Measurements from ENCODE around the gene CDH3. TPM values are rescaled to one million over a fixed set of nuclear protein-coding genes. Genes with fewer than 3 reads are reported as not detected.

The CDH3 gene
- total and polyA plus RNA-seq, 2 donors (not counting 1 experiment from before 2014, with no cell fraction given), result 0.17 to 0.24 TPM

GRCh38 chr16:68617734-68618133 lies 27.4 kb upstream of the CDH3 start:
- Mint-ChIP-seq H3K27me3 (peaks cover 6% of the 10 kb centered on the region), H3K4me1 (no peaks in the 10 kb centered on the region), H3K27ac (no peak overlapping the region), H3K9me3 (ENCODE audit: insufficient read depth) (peaks cover 5% of the 10 kb centered on the region), H3K4me3 (no peak overlapping the region)
- Histone ChIP-seq H3K4me3 (ENCODE audit: control extremely low read depth in 1 of 5, extremely low read depth in 1 of 5, insufficient read depth in 1 of 5, low read depth in 2 of 5, low read length in 4 of 5) (no peak overlapping the region), H3K4me1 (ENCODE audit: control insufficient read depth in 2 of 2, insufficient read depth in 2 of 2, low read length in 2 of 2) (no peaks in the 10 kb centered on the region), H2AFZ (ENCODE audit: insufficient read depth, low read depth, low read length, poor library complexity, severe bottlenecking) (no peak overlapping the region), H4K20me1 (ENCODE audit: control insufficient read depth, insufficient read depth, low read length, poor library complexity, severe bottlenecking) (no peaks in the 10 kb centered on the region), H3K27me3 (replicated peaks in 1 of 4; ENCODE audit: control extremely low read depth in 1 of 4, control insufficient read depth in 3 of 4, insufficient read depth in 4 of 4, low read length in 3 of 4) (no peaks in the 10 kb centered on the region), H3K79me2 (ENCODE audit: control insufficient read depth, insufficient read depth, low read length) (no peaks in the 10 kb centered on the region), H3K36me3 (replicated peaks in 1 of 2; ENCODE audit: control extremely low read depth in 1 of 2, control insufficient read depth in 1 of 2, extremely low read depth in 1 of 2, insufficient read depth in 2 of 2, low read length in 1 of 2) (no peaks in the 10 kb centered on the region), H3K27ac (ENCODE audit: low read length in 2 of 2) (no peak overlapping the region), H3K4me2 (replicated peaks; ENCODE audit: low read depth, low read length, poor library complexity, severe bottlenecking) (no peak overlapping the region), H3K9me3 (ENCODE audit: control extremely low read depth in 1 of 3, control insufficient read depth in 2 of 3, insufficient read depth in 1 of 3, low read length in 2 of 3) (peaks cover 3 to 11% (median 10%) of the 10 kb centered on the region in 3 donors), H3K9ac (ENCODE audit: low read length) (no peak overlapping the region)
- no peak for ATAC-seq (ENCODE audit: low read depth)
- DNase-seq, result no peak
- 98% methylated on average over 6 of the region's 7 CpGs for WGBS (ENCODE audit: insufficient coverage)
- TF ChIP-seq EZH2 (IDR thresholded peaks at IDR 0.05; ENCODE audit: borderline replicate concordance, insufficient read depth, low read depth, low read length, poor library complexity, severe bottlenecking), result no peak
- TF ChIP-seq CTCF (IDR thresholded peaks at IDR 0.05), result no peak
- ChIA-PET POLR2A (no interaction called here), CTCF (no interaction called here)
- intact Hi-C loops (cut with micrococcal nuclease), result no loop called here

- H3K9me3 ChIP-seq (ENCODE audit: control extremely low read depth in 1 of 3, control insufficient read depth in 2 of 3, insufficient read depth in 1 of 3, low read length in 2 of 3), result peaks cover 0 to 5% (median 0%) of the 10 kb centered on the region in 3 donors
Observed at GRCh38 chr16:68626557-68626956, 18.6 kb upstream of the CDH3 start.

More at GRCh38 chr16:68626557-68626956, 18.6 kb upstream of the CDH3 start:
- Mint-ChIP-seq H3K9me3 (ENCODE audit: insufficient read depth) (no peaks in the 10 kb centered on the region), H3K4me1 (no peaks in the 10 kb centered on the region), H3K4me3 (no peak overlapping the region), H3K27me3 (peaks cover 8% of the 10 kb centered on the region), H3K27ac (no peak overlapping the region)
- TF ChIP-seq EZH2 (IDR thresholded peaks at IDR 0.05; ENCODE audit: borderline replicate concordance, insufficient read depth, low read depth, low read length, poor library complexity, severe bottlenecking), result no peak
- no peak for TF ChIP-seq CTCF (IDR thresholded peaks at IDR 0.05)
- Histone ChIP-seq H3K4me1 (ENCODE audit: control insufficient read depth in 2 of 2, insufficient read depth in 2 of 2, low read length in 2 of 2) (no peaks in the 10 kb centered on the region), H3K27ac (ENCODE audit: low read length in 2 of 2) (no peak overlapping the region), H3K4me3 (ENCODE audit: control extremely low read depth in 1 of 5, extremely low read depth in 1 of 5, insufficient read depth in 1 of 5, low read depth in 2 of 5, low read length in 4 of 5) (no peak overlapping the region), H2AFZ (ENCODE audit: insufficient read depth, low read depth, low read length, poor library complexity, severe bottlenecking) (no peak overlapping the region), H3K36me3 (replicated peaks in 1 of 2; ENCODE audit: control extremely low read depth in 1 of 2, control insufficient read depth in 1 of 2, extremely low read depth in 1 of 2, insufficient read depth in 2 of 2, low read length in 1 of 2) (no peaks in the 10 kb centered on the region), H3K79me2 (ENCODE audit: control insufficient read depth, insufficient read depth, low read length) (no peaks in the 10 kb centered on the region), H3K9ac (ENCODE audit: low read length) (no peak overlapping the region), H3K4me2 (replicated peaks; ENCODE audit: low read depth, low read length, poor library complexity, severe bottlenecking) (no peak overlapping the region), H3K27me3 (replicated peaks in 1 of 4; ENCODE audit: control extremely low read depth in 1 of 4, control insufficient read depth in 3 of 4, insufficient read depth in 4 of 4, low read length in 3 of 4) (peaks cover 0 to 6% (median 2%) of the 10 kb centered on the region in 4 experiments), H4K20me1 (ENCODE audit: control insufficient read depth, insufficient read depth, low read length, poor library complexity, severe bottlenecking) (no peaks in the 10 kb centered on the region)
- intact Hi-C loops (cut with micrococcal nuclease), result no loop called here
- POLR2A ChIA-PET, result no interaction called here
- ATAC-seq (ENCODE audit: low read depth), result no peak
- WGBS (ENCODE audit: insufficient coverage), result 100% methylated on average over 6 of the region's 8 CpGs
- DNase-seq, result no peak
- CTCF ChIA-PET, result no interaction called here
